GM12878 (cell line): Measurements from ENCODE around the gene TNNT3. TPM values are rescaled to one million over a fixed set of nuclear protein-coding genes. Genes with fewer than 3 reads are reported as not detected.

ENCODE experiments used
- ATAC-seq: fragments of 200-7000 bp; cut with Tn5 transposase; 3 replicates; pipeline ENCODE4 v1.9.1; 2020; ENCODE audit warnings: mild to moderate bottlenecking, moderate library complexity
- BruUV-seq: library from RNA; stranded (reverse); fragments of 400-500 nt; replicated peaks from 2 replicates; lab custom pipeline; 2021; lab: Mats Ljungman, UMichigan
- CTCF ChIA-PET: fragments of 300-600 bp; sonication (Branson Sonifier 250); formaldehyde crosslinking; extraction: SDS; loops from one replicate; lab custom pipeline; 2021; ENCODE audit warnings: inconsistent platforms; lab: Yijun Ruan, JAX
- POLR2A ChIA-PET: fragments of 350-600 bp; formaldehyde crosslinking; extraction: SDS; loops from one replicate; lab custom pipeline; 2021; ENCODE audit warnings: inconsistent platforms; lab: Charles Lee
- RAD21 ChIA-PET: fragments of 300-600 bp; sonication (Branson Sonifier 250); formaldehyde crosslinking; loops from one replicate; lab custom pipeline; 2023; ENCODE audit warnings: antibody characterized with exemption; ENCODE audit not compliant: unreplicated experiment; lab: Charles Lee
- SMC1A ChIA-PET: fragments of 300-600 bp; sonication (Branson Sonifier 250); formaldehyde crosslinking; loops from one replicate; lab custom pipeline; 2023; ENCODE audit not compliant: unreplicated experiment, uncharacterized antibody; lab: Charles Lee
- DNase-seq: peaks from one replicate; pipeline ENCODE4 v3.0.0-alpha.2; 2011; ENCODE audit warnings: low read depth, low spot score
- FAIRE-seq: peaks from 3 replicates; lab custom pipeline; 2011; peaks lifted over from hg19 to GRCh38; lab: Jason Lieb, UNC
- H2AFZ ChIP-seq: 2 replicates; pipeline ENCODE4 v1.6.0; 2011; ENCODE audit warnings: low read depth, low read length, control low read depth; ENCODE audit not compliant: control insufficient read depth
- H3K27ac ChIP-seq: 2 replicates; pipeline ENCODE4 v1.5.1; 2011; ENCODE audit warnings: control low read depth; ENCODE audit not compliant: control insufficient read depth, insufficient read depth
- H3K27me3 ChIP-seq, 2 experiments: replicated peaks in 1 of 2; 2 replicates each; pipeline versions ENCODE4 v1.6.0 to v1.6.1; 2011; ENCODE audit warnings: low read length in 1 of 2; ENCODE audit not compliant: control insufficient read depth in 2 of 2, insufficient read depth in 2 of 2
- H3K36me3 ChIP-seq, 2 experiments: 2 replicates each; pipeline ENCODE4 v1.5.1; 2011; ENCODE audit warnings: low read length in 1 of 2; ENCODE audit not compliant: control insufficient read depth in 2 of 2, insufficient read depth in 2 of 2
- H3K4me1 ChIP-seq: 2 replicates; pipeline ENCODE4 v1.6.1; 2011; ENCODE audit warnings: mild to moderate bottlenecking, low read length, moderate library complexity, mixed read lengths; ENCODE audit not compliant: control insufficient read depth, insufficient read depth
- H3K4me2 ChIP-seq: 2 replicates; pipeline ENCODE4 v1.6.0; 2011; ENCODE audit warnings: control low read depth; ENCODE audit not compliant: control insufficient read depth, insufficient read depth
- H3K4me3 ChIP-seq: fragments of 200-600 bp; sonication (generic); 2 replicates; pipeline ENCODE4 v1.5.1; 2016
- H3K79me2 ChIP-seq: 2 replicates; pipeline ENCODE4 v1.6.0; 2011; ENCODE audit warnings: low read length; ENCODE audit not compliant: control insufficient read depth, insufficient read depth
- H3K9ac ChIP-seq: 2 replicates; pipeline ENCODE4 v1.8.0; 2011; ENCODE audit warnings: low read length, control low read depth, mixed read lengths; ENCODE audit not compliant: control insufficient read depth, insufficient read depth
- H3K9me3 ChIP-seq: replicated peaks from 3 replicates; pipeline ENCODE4 v1.5.1; 2011; ENCODE audit warnings: mild to moderate bottlenecking, low read length; ENCODE audit not compliant: control insufficient read depth, insufficient read depth
- H4K20me1 ChIP-seq: 2 replicates; pipeline ENCODE4 v1.6.0; 2011; ENCODE audit not compliant: control insufficient read depth, insufficient read depth
- ASH2L ChIP-seq: fragments of 300-600, 200-600 bp; sonication (generic); IDR thresholded peaks from 2 replicates; pipeline ENCODE4 v1.6.1; 2017; ENCODE audit warnings: low read depth, mild to moderate bottlenecking, borderline replicate concordance
- CEBPZ ChIP-seq: fragments of 150-350 bp; IDR thresholded peaks from 2 replicates; pipeline ENCODE4 v1.6.1; 2016; ENCODE audit warnings: low read depth, low read length
- CHD1 ChIP-seq: IDR thresholded peaks from 2 replicates; pipeline ENCODE4 v1.6.1; 2012; ENCODE audit warnings: low read depth, low read length, improper control_type of control experiment
- CREM ChIP-seq: IDR thresholded peaks from 2 replicates; pipeline ENCODE4 v1.6.1; 2014; ENCODE audit warnings: antibody characterized with exemption, low read depth
- E4F1 ChIP-seq: fragments of 450-650 bp; IDR thresholded peaks from 2 replicates; pipeline ENCODE4 v1.6.1; 2018; ENCODE audit warnings: borderline replicate concordance, mild to moderate bottlenecking; ENCODE audit not compliant: partially characterized antibody
- JUNB ChIP-seq: IDR thresholded peaks from 2 replicates; pipeline ENCODE4 v1.6.1; 2016; ENCODE audit warnings: antibody characterized with exemption, mild to moderate bottlenecking
- KLF5 ChIP-seq: fragments of 450-650 bp; IDR thresholded peaks from 2 replicates; pipeline ENCODE4 v1.6.1; 2014; ENCODE audit warnings: mild to moderate bottlenecking; ENCODE audit not compliant: partially characterized antibody
- NBN ChIP-seq: fragments of 450-650 bp; IDR thresholded peaks from 2 replicates; pipeline ENCODE4 v1.6.1; 2016
- SRF ChIP-seq, 2 experiments: IDR thresholded peaks; 2 replicates each; pipeline ENCODE4 v1.6.1; 2011; ENCODE audit warnings: low read depth in 2 of 2, low read length in 2 of 2, mild to moderate bottlenecking in 1 of 2, moderate library complexity in 1 of 2
- SUPT20H ChIP-seq: IDR thresholded peaks from 2 replicates; pipeline ENCODE4 v1.6.1; 2011; ENCODE audit warnings: low read depth, mild to moderate bottlenecking, low read length, moderate library complexity, borderline replicate concordance; ENCODE audit not compliant: control insufficient read depth
- TCF7 ChIP-seq: IDR thresholded peaks from 2 replicates; pipeline ENCODE4 v1.6.1; 2014; ENCODE audit warnings: antibody characterized with exemption, borderline replicate concordance
- USF2 ChIP-seq: IDR thresholded peaks from 2 replicates; pipeline ENCODE4 v1.6.1; 2011; ENCODE audit warnings: low read depth, low read length, improper control_type of control experiment, borderline replicate concordance
- ZBTB33 ChIP-seq: fragments of 450-650 bp; IDR thresholded peaks from 2 replicates; pipeline ENCODE4 v1.6.1; 2017; ENCODE audit warnings: mild to moderate bottlenecking
- ZNF217 ChIP-seq: fragments of 450-650 bp; IDR thresholded peaks from 2 replicates; pipeline ENCODE4 v1.6.1; 2017; ENCODE audit warnings: antibody characterized with exemption, mild to moderate bottlenecking
- ZNF24 ChIP-seq: fragments of 450-650 bp; IDR thresholded peaks from 2 replicates; pipeline ENCODE4 v1.6.1; 2017; ENCODE audit warnings: antibody characterized with exemption, mild to moderate bottlenecking
- WGBS: methylation state at CpG from one replicate; pipeline ENCODE4 v1.1.6; 2016; ENCODE audit warnings: low lambda C conversion rate; ENCODE audit not compliant: insufficient replicate concordance, insufficient coverage; ENCODE audit errors: missing lambda C conversion rate; 5-methylcytosine and 5-hydroxymethylcytosine counted together
- in situ Hi-C: fragments of 300-500 bp; cut with MboI; formaldehyde crosslinking; loops from 9 replicates; pipeline ENCODE4 v1.14.3; 2018; ENCODE audit warnings: mixed read lengths
- intact Hi-C: fragments of 100-400 bp; cut with micrococcal nuclease; formaldehyde crosslinking; loops from one replicate; pipeline ENCODE4 v1.14.2; 2022; ENCODE audit not compliant: unreplicated experiment
- polyA plus RNA-seq, 11 experiments: library from polyadenylated mRNA; depleted of rRNA in 4 of 11; unstranded in 6 of 11; stranded (reverse) in 5 of 11; fragments of >200 nt; fragmentation: Nextera tagmentation in 4 of 11; fragmentation: Illumina TruSeq in 1 of 11; extraction: Ambion mirVana in 4 of 11; extraction: Trizol in 1 of 11; gene quantifications; 1 replicate in 1 of 11; 2 replicates in 10 of 11; pipeline versions ENCODE4 v1.2.1 to v1.2.3, GENCODE V29; 2011 to 2016; ENCODE audit warnings: inconsistent platforms in 2 of 11, missing spikeins in 2 of 11, low read depth in 1 of 11
- total RNA-seq, 4 experiments: library from RNA; depleted of rRNA in 3 of 4; stranded (reverse); fragments of >200 nt in 3 of 4; fragmentation: Illumina TruSeq in 1 of 4; extraction: Trizol in 1 of 4; gene quantifications; 2 replicates each; pipeline versions ENCODE4 v1.2.1 to v1.2.3, GENCODE V29; 2013 to 2021

The TNNT3 gene
- total and polyA plus RNA-seq, 10 of the 15 experiments (the other 5 are each of a cell fraction or from before 2014, with no cell fraction given), result 0.40 to 0.50 TPM; not detected in 8

- in situ Hi-C loops, result no loop called here
- DNase-seq (no peak), ATAC-seq (no peak), FAIRE-seq (no peak)
- SMC1A ChIA-PET, result no interaction called here
- CTCF ChIA-PET, result no interaction called here
- WGBS, result 30% methylated on average over 39 of the region's 41 CpGs
- no peak overlapping the region for H3K27ac ChIP-seq
- POLR2A ChIA-PET, result no interaction called here
- no peaks in the 10 kb centered on the region for H4K20me1 ChIP-seq
- RAD21 ChIA-PET, result no interaction called here
- no peak overlapping the region for H2AFZ ChIP-seq
- no TSS peak for BruUV-seq
- intact Hi-C loops, result no loop called here
- no peak overlapping the region for H3K4me3 ChIP-seq
- H3K36me3 ChIP-seq, result no peaks in the 10 kb centered on the region
- H3K9me3 ChIP-seq, result no peaks in the 10 kb centered on the region
- H3K4me2 ChIP-seq, result no peak overlapping the region
- H3K4me1 ChIP-seq, result no peaks in the 10 kb centered on the region
- no peaks in the 10 kb centered on the region for H3K79me2 ChIP-seq
- H3K27me3 ChIP-seq, result no peaks in the 10 kb centered on the region; a peak in 2 of 4 replicates
- no peak overlapping the region for H3K9ac ChIP-seq
- no peak for TF ChIP-seq NBN
- no peak for TF ChIP-seq ZNF217
- TF ChIP-seq TCF7, result no peak
- TF ChIP-seq JUNB, result no peak
- no peak for TF ChIP-seq SUPT20H
- TF ChIP-seq CHD1, result no peak
- TF ChIP-seq ZNF24, result no peak
- no peak for TF ChIP-seq KLF5
- TF ChIP-seq SRF (IDR thresholded peaks at IDR 0.05; ENCODE audit: low read depth in 2 of 2, low read length in 2 of 2), result no peak
- TF ChIP-seq CREM, result no peak
- TF ChIP-seq ASH2L, result no peak
- no peak for TF ChIP-seq E4F1
- TF ChIP-seq CEBPZ, result no peak
- TF ChIP-seq ZBTB33, result no peak
- TF ChIP-seq USF2, result no peak
Observed at GRCh38 chr11:1926156-1927025, 6.9 kb downstream of the TNNT3 start.
